ENCODE data around the gene TAGAP. TPM values are rescaled to one million over a fixed set of nuclear protein-coding genes. Genes with fewer than 3 reads are reported as not detected.

The TAGAP gene
- total and polyA plus RNA-seq, 2 of the 8 experiments (the other 6 are each of a cell fraction or from before 2014, with no cell fraction given), result not detected

DNA sequence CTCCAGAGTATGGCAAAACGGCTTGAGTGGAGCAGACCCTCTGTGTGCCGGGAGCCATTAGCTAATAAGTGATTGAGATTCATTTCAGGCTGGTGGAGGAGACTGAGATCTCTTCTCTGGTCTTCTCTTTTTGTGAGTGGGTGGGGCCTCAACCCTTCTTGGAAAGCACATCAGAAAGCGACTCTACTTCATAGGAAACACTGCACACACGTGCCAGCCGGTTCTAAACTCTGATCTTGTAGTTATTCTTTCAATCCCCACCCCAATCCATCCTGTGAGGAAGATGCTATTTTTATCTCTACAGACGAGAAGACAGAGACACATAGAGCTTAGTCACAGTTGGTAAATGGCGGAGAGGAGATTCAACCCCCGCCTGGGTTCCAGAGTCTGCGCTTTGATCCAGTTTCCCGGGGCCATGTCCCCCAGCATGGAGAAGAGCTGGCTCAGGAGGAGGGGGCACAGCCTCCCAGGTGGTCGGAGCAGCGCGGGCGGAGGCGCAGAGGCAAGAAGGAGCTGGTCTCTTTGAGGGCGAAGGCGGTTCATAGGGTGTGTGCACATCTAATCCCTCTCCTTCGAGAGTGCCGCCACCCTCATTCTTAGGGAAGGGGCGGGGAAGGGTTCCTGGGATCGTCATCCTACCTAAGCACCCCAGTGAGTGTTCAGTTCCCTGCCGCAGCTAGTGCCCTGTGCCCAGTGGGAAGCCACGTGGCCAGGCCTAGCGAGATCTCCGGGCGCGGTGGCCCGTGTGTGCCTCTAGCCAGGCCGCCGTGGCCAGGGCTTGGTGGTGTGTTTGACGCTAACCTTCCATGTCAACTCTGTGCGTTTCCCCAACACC lies 49.0 kb upstream of the TAGAP start:
- Histone ChIP-seq H3K4ac (replicated peaks; ENCODE audit: insufficient read length, low read depth, low read length) (no peak overlapping the region), H3K27ac (ENCODE audit: low read depth, low read length) (no peak overlapping the region), H3K23me2 (ENCODE audit: low read depth, low read length) (no peaks in the 10 kb centered on the region), H4K91ac (replicated peaks; ENCODE audit: insufficient read length, low read length) (no peak overlapping the region), H2BK12ac (ENCODE audit: low read depth, low read length) (no peak overlapping the region), H4K5ac (ENCODE audit: insufficient read length, low read depth, low read length) (no peak overlapping the region), H2BK5ac (ENCODE audit: low read depth, low read length) (no peak overlapping the region), H3K9ac (replicated peaks in 1 of 4; ENCODE audit: extremely low read depth in 1 of 4, low read depth in 3 of 4, low read length in 3 of 4) (no peak overlapping the region), H3K79me1 (ENCODE audit: low read depth, low read length) (no peaks in the 10 kb centered on the region), H3K14ac (ENCODE audit: insufficient read length) (no peak overlapping the region), H3K23ac (ENCODE audit: insufficient read length) (no peak overlapping the region), H2AFZ (ENCODE audit: low read length) (peak overlapping the region; percentile 68), H3K56ac (replicated peaks; ENCODE audit: insufficient read length, low read depth, low read length) (no peak overlapping the region), H3K36me3 (ENCODE audit: control insufficient read depth in 2 of 4, insufficient read depth in 4 of 4, low read length in 3 of 4) (no peaks in the 10 kb centered on the region), H4K20me1 (replicated peaks in 1 of 2; ENCODE audit: control insufficient read depth in 1 of 2, insufficient read depth in 2 of 2, low read length in 2 of 2) (no peaks in the 10 kb centered on the region), H2BK120ac (replicated peaks; ENCODE audit: low read depth, low read length) (no peak overlapping the region), H3K27me3 (replicated peaks in 1 of 4; ENCODE audit: control insufficient read depth in 3 of 4, extremely low read depth in 1 of 4, insufficient read depth in 3 of 4, low read length in 3 of 4) (no peaks in the 10 kb centered on the region), H4K8ac (ENCODE audit: extremely low read depth, insufficient read depth, low read length) (peak overlapping the region; percentile 83), H2BK15ac (ENCODE audit: low read length) (no peak overlapping the region), H3K9me3 (ENCODE audit: insufficient read depth in 2 of 2, low read depth in 1 of 2, low read length in 1 of 2) (no peaks in the 10 kb centered on the region), H3K4me1 (replicated peaks in 1 of 4; ENCODE audit: control insufficient read depth in 3 of 4, insufficient read depth in 4 of 4, low read length in 3 of 4) (peaks cover 0 to 7% (median under 1%) of the 10 kb centered on the region in 4 experiments; a peak in 1 of 7 replicates), H2AK5ac (ENCODE audit: low read depth, low read length) (no peak overlapping the region), H2BK20ac (ENCODE audit: low read length) (no peak overlapping the region), H3K18ac (ENCODE audit: extremely low read depth, low read length) (no peak overlapping the region), H3K79me2 (ENCODE audit: control insufficient read depth in 1 of 2, insufficient read depth in 2 of 2, low read length in 2 of 2) (no peaks in the 10 kb centered on the region), H3K4me3 (ENCODE audit: extremely low read depth in 1 of 4, insufficient read depth in 2 of 4, low read depth in 3 of 4, low read length in 4 of 4) (no peak overlapping the region), H3K4me2 (ENCODE audit: insufficient read depth in 1 of 2, low read depth in 2 of 2, low read length in 2 of 2) (no peak overlapping the region)
- 91% methylated on average over 32 of the region's 32 CpGs; no CpG with 5 or more reads in 1 of the 2 experiments for WGBS, 2 experiments (ENCODE audit: extremely low coverage in 1 of 2, insufficient coverage in 1 of 2, insufficient read length in 1 of 2, insufficient replicate concordance in 2 of 2, low coverage in 1 of 2, low lambda C conversion rate in 2 of 2, missing lambda C conversion rate in 1 of 2)
- POLR2A ChIA-PET (ENCODE audit: partially characterized antibody), result interaction anchor here (3.4 kb wide), 1 partner anchor 12 kb away, joined by 12 read pairs; no protein-coding TSS in a partner anchor
- CTCF ChIA-PET (ENCODE audit: partially characterized antibody), result interaction anchor here (0.8 to 4.8 kb wide), 9 partner anchors 10 to 76 kb away, joined by 3 to 37 read pairs (median 4); partner anchors contain the start of gene TAGAP
- peak in 1 of 2 experiments; percentile 22 for DNase-seq (ENCODE audit: low read depth in 1 of 2, low spot score in 2 of 2)
- no peak for FAIRE-seq
- TF ChIP-seq NANOG (IDR thresholded peaks at IDR 0.05; ENCODE audit: insufficient read depth, low read depth, low read length, poor library complexity, severe bottlenecking) (no peak), RNF2 (IDR thresholded peaks at IDR 0.05; ENCODE audit: borderline replicate concordance, low read depth, low read length, missing control alignments, poor library complexity, severe bottlenecking) (no peak), EP300 (IDR thresholded peaks at IDR 0.05; ENCODE audit: borderline replicate concordance in 1 of 2, low read depth in 2 of 2, low read length in 2 of 2) (no peak), TEAD4 (IDR thresholded peaks at IDR 0.05; ENCODE audit: low read depth, low read length) (no peak)
